Liver (tissue), 3 donors: ENCODE measurements around the gene IL1RAPL2.

Experiments used
- ATF3 ChIP-seq: IDR thresholded peaks from 2 replicates; pipeline ENCODE4 v1.6.1; 2016; ENCODE audit warnings: antibody characterized with exemption
- CTCF ChIP-seq: fragments of 150-350 bp; IDR thresholded peaks from 2 replicates; pipeline ENCODE4 v1.5.1; 2017; ENCODE audit warnings: improper control_type of control experiment, low read depth, low read length; ENCODE audit not compliant: missing input control
- EGR1 ChIP-seq, 2 donors: IDR thresholded peaks; 2 replicates each; pipeline ENCODE4 v1.6.1; 2016 to 2018; ENCODE audit warnings: antibody characterized with exemption in 2 of 2, low read depth in 2 of 2
- GABPA ChIP-seq, 2 donors: IDR thresholded peaks in 1 of 2; conservative IDR thresholded peaks in 1 of 2; 2 replicates each; pipeline ENCODE4 v1.6.1; 2016; ENCODE audit warnings: antibody characterized with exemption in 2 of 2, mild to moderate bottlenecking in 1 of 2, moderate library complexity in 1 of 2
- RAD21 ChIP-seq, 2 donors: IDR thresholded peaks; 2 replicates each; pipeline ENCODE4 v1.6.1; 2016; ENCODE audit warnings: antibody characterized with exemption in 2 of 2, mild to moderate bottlenecking in 2 of 2
- REST ChIP-seq: IDR thresholded peaks from 2 replicates; pipeline ENCODE4 v1.6.1; 2016; ENCODE audit warnings: antibody characterized with exemption, mild to moderate bottlenecking
- SP1 ChIP-seq: IDR thresholded peaks from 2 replicates; pipeline ENCODE4 v1.6.1; 2018; ENCODE audit warnings: antibody characterized with exemption, mild to moderate bottlenecking
- TAF1 ChIP-seq: conservative IDR thresholded peaks from 2 replicates; pipeline ENCODE4 v1.6.1; 2016; ENCODE audit warnings: antibody characterized with exemption, mild to moderate bottlenecking
- YY1 ChIP-seq: IDR thresholded peaks from 2 replicates; pipeline ENCODE4 v1.6.1; 2016; ENCODE audit warnings: antibody characterized with exemption, mild to moderate bottlenecking
- ZBTB33 ChIP-seq: IDR thresholded peaks from 2 replicates; pipeline ENCODE4 v1.6.1; 2016; ENCODE audit warnings: antibody characterized with exemption
- donor health status: healthy.
- donor health status: healthy.

- TF ChIP-seq SP1 (no peak), TAF1 (no peak), CTCF (no peak), GABPA (IDR thresholded peaks at IDR 0.05 in 1 of 2, conservative IDR thresholded peaks at IDR 0.05 in 1 of 2) (no peak), YY1 (no peak), EGR1 (IDR thresholded peaks at IDR 0.05; ENCODE audit: low read depth in 2 of 2) (no peak), RAD21 (IDR thresholded peaks at IDR 0.05) (no peak), ZBTB33 (no peak), REST (no peak), ATF3 (no peak)
Measured at GRCh38 chrX:104795804-104796203, 229.8 kb downstream of the IL1RAPL2 start.
